GM12878 (cell line): ENCODE measurements around the gene DOCK2. TPM values are rescaled to one million over a fixed set of nuclear protein-coding genes. Genes with fewer than 3 reads are reported as not detected.

Experiments used
- ATAC-seq: fragments of 200-7000 bp; cut with Tn5 transposase; 3 replicates; pipeline ENCODE4 v1.9.1; 2020; ENCODE audit warnings: mild to moderate bottlenecking, moderate library complexity
- BruUV-seq: library from RNA; stranded (reverse); fragments of 400-500 nt; replicated peaks from 2 replicates; lab custom pipeline; 2021; lab: Mats Ljungman, UMichigan
- CTCF ChIA-PET: fragments of 300-600 bp; sonication (Branson Sonifier 250); formaldehyde crosslinking; extraction: SDS; loops from one replicate; lab custom pipeline; 2021; ENCODE audit warnings: inconsistent platforms; lab: Yijun Ruan, JAX
- POLR2A ChIA-PET: fragments of 350-600 bp; formaldehyde crosslinking; extraction: SDS; loops from one replicate; lab custom pipeline; 2021; ENCODE audit warnings: inconsistent platforms; lab: Charles Lee
- RAD21 ChIA-PET: fragments of 300-600 bp; sonication (Branson Sonifier 250); formaldehyde crosslinking; loops from one replicate; lab custom pipeline; 2023; ENCODE audit warnings: antibody characterized with exemption; ENCODE audit not compliant: unreplicated experiment; lab: Charles Lee
- SMC1A ChIA-PET: fragments of 300-600 bp; sonication (Branson Sonifier 250); formaldehyde crosslinking; loops from one replicate; lab custom pipeline; 2023; ENCODE audit not compliant: unreplicated experiment, uncharacterized antibody; lab: Charles Lee
- DNase-seq: peaks from one replicate; pipeline ENCODE4 v3.0.0-alpha.2; 2011; ENCODE audit warnings: low read depth, low spot score
- FAIRE-seq: peaks from 3 replicates; lab custom pipeline; 2011; peaks lifted over from hg19 to GRCh38; lab: Jason Lieb, UNC
- H2AFZ ChIP-seq: 2 replicates; pipeline ENCODE4 v1.6.0; 2011; ENCODE audit warnings: low read depth, low read length, control low read depth; ENCODE audit not compliant: control insufficient read depth
- H3K27ac ChIP-seq: 2 replicates; pipeline ENCODE4 v1.5.1; 2011; ENCODE audit warnings: control low read depth; ENCODE audit not compliant: control insufficient read depth, insufficient read depth
- H3K27me3 ChIP-seq, 2 experiments: replicated peaks in 1 of 2; 2 replicates each; pipeline versions ENCODE4 v1.6.0 to v1.6.1; 2011; ENCODE audit warnings: low read length in 1 of 2; ENCODE audit not compliant: control insufficient read depth in 2 of 2, insufficient read depth in 2 of 2
- H3K36me3 ChIP-seq, 2 experiments: 2 replicates each; pipeline ENCODE4 v1.5.1; 2011; ENCODE audit warnings: low read length in 1 of 2; ENCODE audit not compliant: control insufficient read depth in 2 of 2, insufficient read depth in 2 of 2
- H3K4me1 ChIP-seq: 2 replicates; pipeline ENCODE4 v1.6.1; 2011; ENCODE audit warnings: mild to moderate bottlenecking, low read length, moderate library complexity, mixed read lengths; ENCODE audit not compliant: control insufficient read depth, insufficient read depth
- H3K4me2 ChIP-seq: 2 replicates; pipeline ENCODE4 v1.6.0; 2011; ENCODE audit warnings: control low read depth; ENCODE audit not compliant: control insufficient read depth, insufficient read depth
- H3K4me3 ChIP-seq: fragments of 200-600 bp; sonication (generic); 2 replicates; pipeline ENCODE4 v1.5.1; 2016
- H3K79me2 ChIP-seq: 2 replicates; pipeline ENCODE4 v1.6.0; 2011; ENCODE audit warnings: low read length; ENCODE audit not compliant: control insufficient read depth, insufficient read depth
- H3K9ac ChIP-seq: 2 replicates; pipeline ENCODE4 v1.8.0; 2011; ENCODE audit warnings: low read length, control low read depth, mixed read lengths; ENCODE audit not compliant: control insufficient read depth, insufficient read depth
- H3K9me3 ChIP-seq: replicated peaks from 3 replicates; pipeline ENCODE4 v1.5.1; 2011; ENCODE audit warnings: mild to moderate bottlenecking, low read length; ENCODE audit not compliant: control insufficient read depth, insufficient read depth
- H4K20me1 ChIP-seq: 2 replicates; pipeline ENCODE4 v1.6.0; 2011; ENCODE audit not compliant: control insufficient read depth, insufficient read depth
- ATF2 ChIP-seq: IDR thresholded peaks from 2 replicates; pipeline ENCODE4 v1.6.1; 2012; ENCODE audit warnings: low read length, inconsistent platforms
- BMI1 ChIP-seq: fragments of 450-650 bp; IDR thresholded peaks from 2 replicates; pipeline ENCODE4 v1.6.1; 2016; ENCODE audit warnings: mild to moderate bottlenecking, moderate library complexity, borderline replicate concordance
- CBX5 ChIP-seq: sonication (generic); IDR thresholded peaks from 2 replicates; pipeline ENCODE4 v1.6.1; 2016; ENCODE audit warnings: low read depth, moderate library complexity, mild to moderate bottlenecking, inconsistent platforms
- CHD1 ChIP-seq: IDR thresholded peaks from 2 replicates; pipeline ENCODE4 v1.6.1; 2012; ENCODE audit warnings: low read depth, low read length, improper control_type of control experiment
- CREM ChIP-seq: IDR thresholded peaks from 2 replicates; pipeline ENCODE4 v1.6.1; 2014; ENCODE audit warnings: antibody characterized with exemption, low read depth
- EED ChIP-seq: sonication (generic); IDR thresholded peaks from 2 replicates; pipeline ENCODE4 v1.6.1; 2016; ENCODE audit warnings: antibody characterized with exemption, low read depth
- EGR1 ChIP-seq, 2 experiments: IDR thresholded peaks; 1 replicate in 1 of 2; 2 replicates in 1 of 2; pipeline ENCODE4 v1.6.1; 2011 to 2012; ENCODE audit warnings: low read depth in 2 of 2, low read length in 2 of 2, borderline replicate concordance in 1 of 2, mild to moderate bottlenecking in 1 of 2, moderate library complexity in 1 of 2
- EZH2 ChIP-seq: IDR thresholded peaks from 2 replicates; pipeline ENCODE4 v1.6.1; 2012; ENCODE audit warnings: low read depth, mild to moderate bottlenecking, control low read depth, inconsistent platforms, low read length, borderline replicate concordance; ENCODE audit not compliant: control insufficient read depth
- HDGF ChIP-seq: fragments of 450-650 bp; IDR thresholded peaks from 2 replicates; pipeline ENCODE4 v1.6.1; 2016; ENCODE audit warnings: antibody characterized with exemption
- SP1 ChIP-seq: IDR thresholded peaks from one replicate; pipeline ENCODE4 v1.6.1; 2011; ENCODE audit warnings: low read depth, low read length
- SPI1 ChIP-seq: IDR thresholded peaks from 2 replicates; pipeline ENCODE4 v1.6.1; 2011; ENCODE audit warnings: low read depth, mild to moderate bottlenecking, low read length, moderate library complexity, borderline replicate concordance; ENCODE audit not compliant: insufficient read depth
- SUZ12 ChIP-seq: fragments of 200-600 bp; sonication (generic); IDR thresholded peaks from one replicate; pipeline ENCODE4 v1.6.1; 2018; ENCODE audit warnings: antibody characterized with exemption, mild to moderate bottlenecking; ENCODE audit not compliant: unreplicated experiment
- YY1 ChIP-seq: IDR thresholded peaks from 2 replicates; pipeline ENCODE4 v1.6.1; 2011; ENCODE audit warnings: low read depth, mild to moderate bottlenecking, low read length
- ZBTB4 ChIP-seq: fragments of 450-650 bp; formaldehyde crosslinking; IDR thresholded peaks from 2 replicates; pipeline ENCODE4 v1.4.0; 2022; ENCODE audit warnings: mild to moderate bottlenecking, moderate library complexity
- WGBS: methylation state at CpG from one replicate; pipeline ENCODE4 v1.1.6; 2016; ENCODE audit warnings: low lambda C conversion rate; ENCODE audit not compliant: insufficient replicate concordance, insufficient coverage; ENCODE audit errors: missing lambda C conversion rate; 5-methylcytosine and 5-hydroxymethylcytosine counted together
- in situ Hi-C: fragments of 300-500 bp; cut with MboI; formaldehyde crosslinking; loops from 9 replicates; pipeline ENCODE4 v1.14.3; 2018; ENCODE audit warnings: mixed read lengths
- intact Hi-C: fragments of 100-400 bp; cut with micrococcal nuclease; formaldehyde crosslinking; loops from one replicate; pipeline ENCODE4 v1.14.2; 2022; ENCODE audit not compliant: unreplicated experiment
- polyA plus RNA-seq, 11 experiments: library from polyadenylated mRNA; depleted of rRNA in 4 of 11; unstranded in 6 of 11; stranded (reverse) in 5 of 11; fragments of >200 nt; fragmentation: Nextera tagmentation in 4 of 11; fragmentation: Illumina TruSeq in 1 of 11; extraction: Ambion mirVana in 4 of 11; extraction: Trizol in 1 of 11; gene quantifications; 1 replicate in 1 of 11; 2 replicates in 10 of 11; pipeline versions ENCODE4 v1.2.1 to v1.2.3, GENCODE V29; 2011 to 2016; ENCODE audit warnings: inconsistent platforms in 2 of 11, missing spikeins in 2 of 11, low read depth in 1 of 11
- total RNA-seq, 4 experiments: library from RNA; depleted of rRNA in 3 of 4; stranded (reverse); fragments of >200 nt in 3 of 4; fragmentation: Illumina TruSeq in 1 of 4; extraction: Trizol in 1 of 4; gene quantifications; 2 replicates each; pipeline versions ENCODE4 v1.2.1 to v1.2.3, GENCODE V29; 2013 to 2021

Gene DOCK2
- total and polyA plus RNA-seq, 10 of the 15 experiments (the other 5 are each of a cell fraction or from before 2014, with no cell fraction given), result 34.2 to 192 (median 118) TPM

GRCh38 chr5:169954786-169955185 lies 317.7 kb downstream of the DOCK2 start:
- H2AFZ ChIP-seq, result no peak overlapping the region
- H3K36me3 ChIP-seq, result peaks cover 2 to 4% of the 10 kb centered on the region in 2 experiments; a peak in 3 of 4 replicates
- in situ Hi-C loops, result no loop called here
- ChIA-PET SMC1A (interaction anchor here (0.6 to 1.1 kb wide), 3 partner anchors 10 to 26 kb away, joined by 3 to 4 read pairs (median 3); no protein-coding TSS in a partner anchor), CTCF (no interaction called here), POLR2A (no interaction called here), RAD21 (no interaction called here)
- no peaks in the 10 kb centered on the region for H3K27me3 ChIP-seq
- BruUV-seq, result no TSS peak
- DNase-seq (no peak), ATAC-seq (no peak), FAIRE-seq (no peak)
- 100% methylated on average over 6 of the region's 6 CpGs for WGBS
- TF ChIP-seq CREM, result no peak
- H3K4me2 ChIP-seq, result no peak overlapping the region
- no peak overlapping the region for H3K4me3 ChIP-seq
- intact Hi-C loops, result no loop called here
- H3K9ac ChIP-seq, result no peak overlapping the region
- H4K20me1 ChIP-seq, result no peaks in the 10 kb centered on the region
- no peak overlapping the region for H3K27ac ChIP-seq
- H3K9me3 ChIP-seq, result no peaks in the 10 kb centered on the region
- H3K4me1 ChIP-seq, result no peaks in the 10 kb centered on the region
- no peaks in the 10 kb centered on the region for H3K79me2 ChIP-seq

DNA sequence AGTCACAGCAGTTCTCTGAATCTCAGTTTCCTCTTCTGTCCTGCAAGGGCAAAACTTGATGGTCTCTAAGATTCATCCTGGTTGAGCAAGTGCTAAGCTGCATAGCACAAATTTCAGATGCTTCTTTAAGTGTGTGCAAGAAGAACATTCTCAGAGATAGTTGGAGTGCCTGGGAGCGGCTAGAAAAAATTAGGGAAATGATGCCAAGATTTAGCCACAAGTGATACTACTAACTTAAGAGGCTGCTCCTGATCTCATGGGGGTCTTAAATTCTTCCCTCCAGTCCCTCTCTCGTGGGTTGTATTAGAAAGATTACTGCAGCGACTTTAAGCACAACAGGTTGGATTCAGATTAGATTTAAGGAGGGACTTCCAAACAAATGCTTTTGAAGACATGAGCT lies 319.1 kb downstream of the DOCK2 start:
- no peaks in the 10 kb centered on the region for H3K27me3 ChIP-seq
- H2AFZ ChIP-seq, result no peak overlapping the region
- ChIA-PET RAD21 (no interaction called here), POLR2A (interaction anchor here (1.1 to 1.3 kb wide), 2 partner anchors 10 to 12 kb away, joined by 3 to 5 read pairs; no protein-coding TSS in a partner anchor), SMC1A (no interaction called here), CTCF (no interaction called here)
- 98% methylated on average over 3 of the region's 3 CpGs for WGBS
- no peak overlapping the region for H3K4me2 ChIP-seq
- peaks cover 2 to 4% of the 10 kb centered on the region in 2 experiments; a peak in 3 of 4 replicates for H3K36me3 ChIP-seq
- FAIRE-seq, result no peak
- H3K9me3 ChIP-seq, result no peaks in the 10 kb centered on the region
- BruUV-seq, result no TSS peak
- intact Hi-C loops (no loop called here), in situ Hi-C loops (no loop called here)
- H3K4me3 ChIP-seq, result no peak overlapping the region
- H3K79me2 ChIP-seq, result no peaks in the 10 kb centered on the region
- DNase-seq, result no peak
- no peaks in the 10 kb centered on the region for H3K4me1 ChIP-seq
- no peak for ATAC-seq
- no peaks in the 10 kb centered on the region for H4K20me1 ChIP-seq
- H3K27ac ChIP-seq, result no peak overlapping the region
- H3K9ac ChIP-seq, result no peak overlapping the region
- TF ChIP-seq CBX5, result no peak
- no peak for TF ChIP-seq HDGF
- no peak for TF ChIP-seq SUZ12
- TF ChIP-seq SP1, result no peak
- TF ChIP-seq EED, result no peak
- TF ChIP-seq CHD1, result no peak
- no peak for TF ChIP-seq EZH2
- TF ChIP-seq SPI1, result no peak
- no peak for TF ChIP-seq EGR1 (IDR thresholded peaks at IDR 0.05; ENCODE audit: borderline replicate concordance in 1 of 2, low read depth in 2 of 2, low read length in 2 of 2)
- no peak for TF ChIP-seq BMI1
- no peak for TF ChIP-seq ZBTB4 (CRISPR knock-in tag)
- no peak for TF ChIP-seq YY1
- no peak for TF ChIP-seq ATF2
